ENCODE measurements around the gene SUN2. TPM values are rescaled to one million over a fixed set of nuclear protein-coding genes. Genes with fewer than 3 reads are reported as not detected.

The SUN2 gene
- total RNA-seq, 6 experiments from 2014 or later = 90.4 to 104 (median 100.0) TPM

DNA sequence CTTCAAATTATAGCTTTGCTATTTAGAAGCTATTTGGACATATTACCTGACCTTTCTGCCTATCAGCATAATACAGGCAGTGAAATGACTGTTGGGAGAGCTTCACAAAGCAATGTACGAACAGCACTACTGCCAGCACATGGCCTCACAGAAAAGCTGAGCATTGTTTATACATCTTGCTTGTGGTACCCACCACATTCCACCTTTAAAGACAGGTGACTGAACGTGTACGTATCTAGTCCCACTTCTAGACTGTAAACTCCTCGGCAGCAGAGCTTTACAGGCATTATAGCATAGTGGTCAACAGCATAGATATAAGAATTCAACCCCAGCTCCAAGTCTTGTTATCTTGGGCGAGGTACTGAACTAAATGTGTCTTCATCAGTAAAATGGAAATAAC is 56.7 kb downstream of the SUN2 start:
- peak overlapping the region; percentile 94 for H3K27ac Mint-ChIP-seq
- H3K9me3 Mint-ChIP-seq = no peaks in the 10 kb centered on the region
- H3K4me1 Mint-ChIP-seq (ENCODE audit: low read depth) = peaks cover 56% of the 10 kb centered on the region
- no peak for DNase-seq
- TF ChIP-seq, protein P1, sequence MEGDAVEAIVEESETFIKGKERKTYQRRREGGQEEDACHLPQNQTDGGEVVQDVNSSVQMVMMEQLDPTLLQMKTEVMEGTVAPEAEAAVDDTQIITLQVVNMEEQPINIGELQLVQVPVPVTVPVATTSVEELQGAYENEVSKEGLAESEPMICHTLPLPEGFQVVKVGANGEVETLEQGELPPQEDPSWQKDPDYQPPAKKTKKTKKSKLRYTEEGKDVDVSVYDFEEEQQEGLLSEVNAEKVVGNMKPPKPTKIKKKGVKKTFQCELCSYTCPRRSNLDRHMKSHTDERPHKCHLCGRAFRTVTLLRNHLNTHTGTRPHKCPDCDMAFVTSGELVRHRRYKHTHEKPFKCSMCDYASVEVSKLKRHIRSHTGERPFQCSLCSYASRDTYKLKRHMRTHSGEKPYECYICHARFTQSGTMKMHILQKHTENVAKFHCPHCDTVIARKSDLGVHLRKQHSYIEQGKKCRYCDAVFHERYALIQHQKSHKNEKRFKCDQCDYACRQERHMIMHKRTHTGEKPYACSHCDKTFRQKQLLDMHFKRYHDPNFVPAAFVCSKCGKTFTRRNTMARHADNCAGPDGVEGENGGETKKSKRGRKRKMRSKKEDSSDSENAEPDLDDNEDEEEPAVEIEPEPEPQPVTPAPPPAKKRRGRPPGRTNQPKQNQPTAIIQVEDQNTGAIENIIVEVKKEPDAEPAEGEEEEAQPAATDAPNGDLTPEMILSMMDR (IDR thresholded peaks at IDR 0.05) = no peak
- H3K4me3 Mint-ChIP-seq = peak overlapping the region; percentile 95
- peaks cover 6% of the 10 kb centered on the region for H3K27me3 Mint-ChIP-seq (ENCODE audit: insufficient read depth)
- peaks cover 40% of the 10 kb centered on the region for H3K36me3 Mint-ChIP-seq (ENCODE audit: low read depth)

DNA sequence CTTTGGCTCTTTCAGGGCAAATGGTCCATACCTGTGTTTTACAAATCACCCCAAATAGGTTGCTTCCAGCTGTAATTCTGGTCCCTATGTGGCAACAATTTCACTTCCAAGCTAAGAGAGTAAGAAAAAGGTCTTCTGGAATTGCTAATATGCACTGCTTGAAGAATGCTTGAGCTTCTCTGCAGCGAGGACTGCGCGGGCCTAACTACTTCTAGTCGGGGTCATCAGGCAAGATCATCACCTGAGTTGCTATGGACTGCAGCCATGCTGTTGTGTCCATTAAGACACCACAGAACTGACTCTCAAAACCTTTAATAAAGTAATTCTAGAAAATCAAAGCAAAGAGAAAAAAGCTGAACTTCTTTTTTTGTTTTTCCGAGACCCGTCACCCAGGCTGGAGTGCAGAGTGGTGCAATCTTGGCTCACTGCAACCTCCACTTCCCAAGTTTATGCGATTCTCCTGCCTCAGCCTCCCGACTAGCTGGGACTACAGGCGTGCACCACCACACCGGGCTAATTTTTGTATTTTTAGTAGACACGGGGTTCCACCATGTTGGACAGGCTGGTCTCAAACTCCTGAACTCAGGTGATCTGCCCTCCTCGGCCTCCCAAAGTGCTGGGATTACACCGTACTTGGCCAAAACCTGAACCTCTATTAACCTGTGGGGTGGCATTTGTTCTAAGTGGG is 57.2 kb downstream of the SUN2 start:
- peaks cover 42% of the 10 kb centered on the region for H3K36me3 Mint-ChIP-seq (ENCODE audit: low read depth)
- H3K4me3 Mint-ChIP-seq = peak overlapping the region; percentile 95
- TF ChIP-seq, protein P1 (IDR thresholded peaks at IDR 0.05) = no peak
- H3K27ac Mint-ChIP-seq = peak overlapping the region; percentile 94; the same call in 1 of the 2 replicates
- no peak for DNase-seq
- H3K9me3 Mint-ChIP-seq = no peaks in the 10 kb centered on the region
- peaks cover 57% of the 10 kb centered on the region for H3K4me1 Mint-ChIP-seq (ENCODE audit: low read depth)
- peaks cover 6% of the 10 kb centered on the region for H3K27me3 Mint-ChIP-seq (ENCODE audit: insufficient read depth)

DNA sequence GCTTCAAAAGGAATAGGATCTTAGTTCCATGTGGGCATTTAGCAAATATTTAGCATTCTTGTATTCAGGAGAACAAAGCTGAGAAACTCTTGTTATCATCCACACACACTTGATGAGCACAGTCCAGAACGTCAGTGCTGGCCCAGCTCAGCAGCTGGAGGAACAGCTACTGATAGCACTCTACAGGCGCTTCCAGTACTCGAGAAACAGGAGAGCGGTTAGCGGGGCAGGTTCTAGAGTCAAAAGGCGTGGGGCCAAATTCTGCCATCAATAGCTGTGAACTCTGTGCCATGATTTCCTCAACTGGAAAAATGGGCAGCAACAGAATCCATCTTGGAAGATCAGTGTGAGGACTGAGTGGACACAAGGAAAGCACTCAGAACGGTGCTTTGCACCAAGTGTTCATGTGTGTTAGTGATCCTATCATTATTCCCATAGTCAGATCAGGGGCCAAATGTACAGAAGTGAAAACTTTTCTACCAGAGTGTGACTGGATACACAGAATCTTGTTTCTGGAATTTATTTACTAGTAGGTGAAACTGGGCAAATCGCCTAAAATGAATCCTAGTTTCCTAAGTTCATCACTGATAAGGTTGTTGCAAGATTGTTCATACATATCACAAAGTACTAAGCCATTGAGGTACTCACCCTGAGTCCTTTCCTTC is 58.2 kb downstream of the SUN2 start:
- DNase-seq = no peak
- TF ChIP-seq, protein P1 (IDR thresholded peaks at IDR 0.05) = no peak
- Mint-ChIP-seq H3K36me3 (ENCODE audit: low read depth) (peaks cover 50% of the 10 kb centered on the region), H3K4me1 (ENCODE audit: low read depth) (peaks cover 57% of the 10 kb centered on the region), H3K9me3 (no peaks in the 10 kb centered on the region), H3K4me3 (peak overlapping the region; percentile 95), H3K27ac (peak overlapping the region; percentile 79), H3K27me3 (ENCODE audit: insufficient read depth) (peaks cover 6% of the 10 kb centered on the region)

DNA sequence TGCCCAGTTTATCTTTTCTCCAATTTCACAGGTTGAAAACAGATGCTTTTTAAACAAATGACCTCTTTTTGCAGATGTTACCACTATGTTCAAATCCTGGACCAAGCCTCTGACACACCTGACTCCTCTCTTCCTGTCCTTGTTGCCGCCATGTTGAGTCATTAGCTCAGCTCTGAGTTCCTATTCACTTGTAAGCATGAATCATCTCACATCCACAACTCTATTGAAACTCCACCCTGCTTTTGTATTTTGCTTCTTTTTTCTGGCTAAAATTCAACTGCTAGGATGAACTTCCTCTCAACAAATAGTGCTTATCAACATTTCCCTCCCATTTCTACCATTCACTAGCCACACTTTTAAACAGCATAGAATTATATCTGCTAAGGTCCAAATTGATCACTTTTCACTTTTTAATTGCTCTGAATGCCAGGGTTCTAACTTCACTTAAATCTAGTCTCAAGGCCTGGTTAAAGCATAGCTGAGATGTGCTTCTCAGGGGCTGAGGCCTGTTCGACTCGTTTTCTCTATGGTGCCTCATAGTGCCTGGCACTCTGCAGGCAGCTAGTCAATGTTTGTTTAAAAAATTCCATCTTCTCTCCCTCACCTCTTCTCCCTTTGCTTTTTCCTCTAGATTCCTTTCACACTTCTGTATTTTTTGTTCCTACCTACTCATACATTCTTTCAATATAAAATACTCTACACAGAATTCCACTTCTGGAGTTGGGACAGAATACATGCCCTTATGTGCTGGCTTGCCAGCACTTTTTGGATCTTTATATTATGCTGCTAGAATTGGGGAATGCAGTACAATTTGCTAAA is 59.0 kb downstream of the SUN2 start:
- H3K27me3 Mint-ChIP-seq (ENCODE audit: insufficient read depth) = peaks cover 6% of the 10 kb centered on the region
- H3K4me3 Mint-ChIP-seq = peak overlapping the region; percentile 95
- DNase-seq = peak; percentile 79
- TF ChIP-seq, protein P1 (IDR thresholded peaks at IDR 0.05) = no peak
- peaks cover 53% of the 10 kb centered on the region for H3K36me3 Mint-ChIP-seq (ENCODE audit: low read depth)
- peaks cover 57% of the 10 kb centered on the region for H3K4me1 Mint-ChIP-seq (ENCODE audit: low read depth)
- H3K9me3 Mint-ChIP-seq = no peaks in the 10 kb centered on the region
- peak overlapping the region; percentile 79 for H3K27ac Mint-ChIP-seq

DNA sequence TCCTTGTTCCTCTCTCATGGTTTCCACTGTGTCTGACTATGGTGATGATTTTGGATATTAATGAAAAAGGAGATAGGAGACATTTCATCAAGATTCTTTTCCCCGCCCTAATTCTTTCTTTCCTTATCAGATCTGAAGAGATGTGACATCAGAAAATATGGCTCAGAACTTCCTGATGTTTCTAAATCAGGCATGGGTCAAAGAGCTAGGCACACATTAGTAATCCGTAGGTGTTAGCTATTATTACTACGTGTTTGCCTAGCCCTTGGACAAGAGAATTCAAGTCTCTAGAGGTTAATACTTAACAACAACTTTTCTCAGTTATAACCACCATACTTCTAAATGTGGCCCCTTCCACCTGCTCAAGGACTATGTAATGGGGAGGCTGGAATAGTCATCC is 60.9 kb downstream of the SUN2 start:
- no peak overlapping the region; the same call in 1 of the 2 replicates for H3K4me3 Mint-ChIP-seq
- TF ChIP-seq, protein P1 (IDR thresholded peaks at IDR 0.05) = no peak

More for the DNA sequence above, 60.9 kb downstream of the SUN2 start:
- DNase-seq = no peak
- peaks cover 51% of the 10 kb centered on the region for H3K4me1 Mint-ChIP-seq (ENCODE audit: low read depth)
- H3K36me3 Mint-ChIP-seq (ENCODE audit: low read depth) = peaks cover 57% of the 10 kb centered on the region
- H3K27me3 Mint-ChIP-seq (ENCODE audit: insufficient read depth) = no peaks in the 10 kb centered on the region; the same call in 1 of the 2 replicates
- no peaks in the 10 kb centered on the region for H3K9me3 Mint-ChIP-seq
- H3K27ac Mint-ChIP-seq = peak overlapping the region; percentile 54
